GM21360 (cell line): ENCODE measurements around the gene ZNF148.
"Not testable (repeated sequence)": the region's sequence is repeated elsewhere in the genome, so short reads cannot be mapped to it uniquely, and the experiment has no call there.

Source experiments
- ATAC-seq: cut with Tn5 transposase; IDR thresholded peaks from one replicate; pipeline ENCODE4 v1.9.1; 2021; ENCODE audit warnings: mild to moderate bottlenecking, moderate library complexity; ENCODE audit not compliant: unreplicated experiment

Gene ZNF148

GRCh38 chr3:125375950-125376679 is 990 bp upstream of the ZNF148 start:
- ATAC-seq = no peak

DNA sequence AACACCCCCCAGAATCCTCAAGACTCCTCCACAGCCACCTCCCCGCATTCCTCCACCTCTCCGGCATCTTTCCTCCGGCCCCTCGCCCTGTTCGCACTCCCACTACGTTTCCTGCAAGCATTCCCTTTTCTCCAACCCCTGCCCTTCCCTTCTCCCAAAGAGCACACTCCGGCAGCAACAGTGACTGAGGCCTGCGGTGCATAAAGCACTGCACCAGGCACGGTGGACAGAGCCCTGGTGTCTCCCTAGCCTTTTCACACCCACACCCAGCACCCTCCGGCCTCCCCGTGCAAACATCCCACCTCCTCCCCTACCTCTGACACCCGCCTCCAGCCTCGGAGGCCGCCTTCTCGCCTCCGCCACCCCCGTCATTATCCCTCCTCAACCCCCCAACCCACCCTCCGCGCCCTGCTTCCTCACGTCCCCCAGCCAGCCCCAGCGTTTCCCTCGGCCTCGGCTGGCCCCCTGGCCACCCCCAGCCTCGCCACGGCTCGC is 577 bp downstream of the ZNF148 start:
- no peak for ATAC-seq

DNA sequence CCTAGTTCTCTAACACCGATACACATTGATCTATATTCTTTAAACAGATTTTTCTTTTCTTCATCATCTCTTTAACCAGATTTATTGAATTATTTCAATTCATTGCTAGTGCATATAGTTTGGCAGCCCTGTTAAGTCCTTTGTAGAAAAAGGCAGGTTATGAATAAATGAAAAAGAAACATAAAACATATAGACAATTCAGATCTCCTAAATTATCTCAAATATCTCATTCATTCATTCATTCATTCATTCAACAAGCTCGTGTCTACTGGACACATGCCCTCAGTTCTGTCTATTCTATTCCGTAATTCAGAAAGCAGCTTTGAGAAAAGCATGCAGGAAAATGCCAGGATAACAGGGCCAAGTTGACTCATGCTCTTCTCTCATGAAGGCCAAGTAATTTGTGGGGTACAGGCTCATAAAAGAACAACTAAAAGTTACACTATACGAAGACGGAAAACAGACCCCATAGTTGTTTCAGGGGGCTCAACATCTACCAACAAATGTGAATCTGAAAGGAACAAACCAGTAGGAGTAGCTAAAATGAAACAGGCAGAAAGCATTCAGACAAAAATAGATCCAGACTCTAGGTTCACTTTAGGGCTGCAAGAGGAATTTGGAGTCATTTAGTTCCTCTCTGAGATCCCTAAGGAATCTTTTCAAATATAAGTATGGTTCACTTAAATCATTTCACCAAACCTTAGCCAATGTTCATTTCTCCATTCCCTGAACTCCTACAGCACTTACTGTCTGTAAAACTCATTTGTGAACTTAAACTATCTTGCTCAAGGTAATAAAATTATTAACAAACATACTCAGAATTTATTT is 7.5 kb downstream of the ZNF148 start:
- no peak for ATAC-seq

DNA sequence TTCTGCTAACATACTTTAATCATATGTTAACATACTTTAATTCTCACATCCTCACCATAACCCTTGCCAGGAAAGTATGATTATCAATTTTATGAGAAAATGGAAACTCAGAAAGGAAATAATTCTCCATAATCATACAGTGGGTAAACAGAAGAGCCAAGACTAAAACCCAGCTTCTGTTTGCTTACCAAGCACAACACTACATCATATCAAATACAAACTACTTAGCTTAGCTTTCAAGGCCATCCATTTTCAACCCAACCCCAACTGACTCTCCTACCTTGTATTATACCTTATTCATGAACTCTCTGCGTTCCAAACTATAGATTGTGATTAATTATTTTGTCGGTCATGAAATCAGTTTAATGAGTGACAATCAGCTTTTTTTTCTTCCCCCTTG is 9.0 kb downstream of the ZNF148 start:
- no peak for ATAC-seq

DNA sequence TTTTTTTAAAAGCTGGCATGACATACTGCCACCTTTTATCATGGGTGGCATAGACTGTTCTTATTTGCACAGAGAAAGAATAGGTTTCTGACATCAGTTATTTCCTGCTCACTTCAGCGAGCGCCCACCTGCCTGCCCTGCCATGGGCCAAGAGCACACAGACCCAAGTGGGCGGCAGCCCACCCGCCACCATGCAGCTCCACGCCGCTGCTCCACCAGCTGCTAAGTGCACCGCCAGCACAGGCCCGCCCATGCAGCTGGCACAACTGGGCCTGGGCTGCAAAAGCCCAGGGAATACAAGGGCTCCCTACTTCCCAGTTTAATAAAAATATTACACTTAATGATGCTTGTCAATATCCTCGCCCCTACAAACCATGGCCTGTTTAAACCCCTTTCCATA is 15.4 kb downstream of the ZNF148 start:
- ATAC-seq = no peak

DNA sequence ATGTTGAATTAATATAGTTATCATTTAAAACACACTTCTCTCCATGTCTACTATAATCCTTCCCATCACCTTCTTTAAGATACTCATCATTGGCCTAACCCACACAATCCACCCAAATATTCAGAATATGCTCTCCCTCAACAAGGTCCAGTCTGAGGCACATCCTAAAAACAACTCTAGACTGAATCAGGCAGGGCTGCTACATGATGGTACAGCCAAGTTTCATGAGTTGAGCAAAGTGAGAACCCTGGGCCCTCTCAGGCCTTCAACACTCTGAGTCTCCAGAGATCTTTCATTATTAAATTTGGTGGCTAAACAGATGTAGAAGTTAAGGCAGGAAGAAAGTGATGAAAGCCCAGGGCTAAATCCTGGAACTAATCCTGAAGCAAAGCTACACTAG is 16.2 kb downstream of the ZNF148 start:
- ATAC-seq = no peak

DNA sequence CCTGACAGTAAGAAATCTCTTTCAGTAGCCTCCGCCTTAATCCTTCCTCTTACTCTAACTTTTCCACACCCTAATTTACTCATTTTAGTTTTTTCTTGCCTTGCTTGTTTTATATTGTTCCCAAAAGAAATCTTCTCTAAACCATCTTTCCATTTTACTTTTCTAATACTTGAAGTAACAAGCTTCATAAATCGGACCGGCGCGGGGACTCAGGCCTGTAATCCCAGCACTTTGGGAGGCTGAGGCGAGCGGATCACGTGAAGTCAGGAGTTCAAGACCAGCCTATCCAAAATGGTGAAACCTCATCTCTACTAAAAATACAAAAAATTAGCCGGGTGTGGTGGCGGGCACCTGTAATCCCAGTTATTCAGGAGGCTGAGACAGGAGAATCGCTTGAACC is 17.3 kb downstream of the ZNF148 start:
- ATAC-seq = no peak

- ATAC-seq = peak; percentile 55
Measured at GRCh38 chr3:125357032-125357658, 18.0 kb downstream of the ZNF148 start.

DNA sequence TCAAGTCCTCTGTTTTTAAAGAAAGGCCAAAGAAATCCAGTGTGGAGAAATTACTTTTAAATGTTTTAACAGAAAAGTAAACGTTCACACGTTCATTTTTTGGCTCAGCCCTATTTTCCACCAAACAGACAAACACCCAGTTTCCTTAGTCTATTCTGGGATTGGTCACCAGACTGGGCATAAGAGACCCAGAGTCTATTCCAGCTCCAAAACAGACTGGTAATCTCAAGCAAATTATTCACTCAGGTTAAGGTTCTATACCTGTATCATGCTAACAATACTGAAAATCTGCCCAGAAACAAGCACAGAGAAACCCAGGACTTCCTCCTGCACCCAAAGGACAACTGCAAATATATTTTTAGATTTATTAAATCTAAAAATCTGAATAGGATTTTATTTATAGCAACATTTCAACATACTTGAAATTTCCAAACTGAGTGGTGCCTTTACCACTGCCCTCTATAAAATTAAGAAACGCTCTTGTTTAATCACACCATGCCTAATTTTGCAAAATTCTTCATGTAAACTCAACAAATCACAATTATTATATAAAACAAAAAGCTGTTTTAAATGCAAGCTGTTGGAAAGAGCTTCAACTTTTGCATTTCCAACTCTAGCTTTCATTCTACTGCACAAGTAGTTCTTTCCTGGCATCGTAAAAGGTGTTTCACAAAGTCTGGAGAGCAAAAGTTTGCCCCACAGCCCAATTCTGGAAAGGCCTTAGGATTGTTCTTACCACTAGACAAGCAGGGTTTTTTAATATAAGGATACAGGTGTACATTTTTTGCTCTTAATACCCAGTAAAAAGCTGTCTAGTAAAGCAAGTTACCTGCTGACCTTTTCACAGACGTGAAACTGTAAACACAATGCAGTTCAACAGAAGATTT is 18.7 kb downstream of the ZNF148 start:
- no peak for ATAC-seq

GRCh38 chr3:125353659-125354058 is 21.5 kb downstream of the ZNF148 start:
- no peak for ATAC-seq

DNA sequence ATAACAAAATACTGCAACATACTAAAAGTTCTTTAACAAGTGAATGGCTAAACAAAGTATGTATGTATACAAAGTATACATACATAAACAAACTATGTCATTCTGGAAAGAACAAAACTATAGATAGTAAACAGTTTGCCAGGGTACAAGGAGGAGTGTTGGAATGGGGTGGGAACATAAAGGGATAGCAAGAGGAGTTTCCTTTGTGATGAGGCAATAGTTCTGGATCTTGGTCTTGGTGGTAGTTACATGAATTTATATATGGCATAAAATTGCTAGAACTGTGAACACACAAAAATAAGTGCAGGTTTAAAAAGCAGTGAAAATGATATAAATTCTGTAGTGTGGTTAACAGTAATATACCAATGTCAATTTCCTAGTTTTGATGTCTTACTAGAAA is 22.0 kb downstream of the ZNF148 start:
- no peak for ATAC-seq

DNA sequence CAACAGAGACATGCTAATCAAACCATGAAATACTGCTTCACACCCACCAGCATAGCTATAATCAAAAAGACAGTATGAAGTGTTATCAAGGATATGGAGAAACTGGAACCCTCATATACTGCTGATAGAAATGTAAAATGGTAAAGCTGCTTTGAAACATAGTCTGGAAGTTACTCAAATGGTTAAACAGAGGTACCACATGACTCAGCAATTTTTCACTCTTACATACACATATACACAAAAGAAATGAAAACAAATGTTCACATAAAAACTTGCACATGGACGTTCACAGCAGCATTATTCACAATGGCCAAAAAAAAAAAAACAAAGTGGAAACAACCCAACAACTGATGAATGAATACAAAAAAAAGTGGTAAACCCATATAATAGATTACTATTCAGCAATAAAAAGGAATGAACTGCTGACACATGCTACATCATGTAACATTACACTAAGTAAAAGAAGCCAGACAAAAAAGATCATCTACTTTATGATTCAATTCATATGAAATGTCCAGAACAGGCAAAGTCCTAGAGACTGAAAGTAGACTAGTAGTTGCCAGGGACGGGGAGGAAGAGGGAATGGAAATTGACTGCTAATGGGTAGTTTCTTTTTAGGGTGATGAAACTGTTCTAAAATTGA is 23.2 kb downstream of the ZNF148 start:
- no peak for ATAC-seq

DNA sequence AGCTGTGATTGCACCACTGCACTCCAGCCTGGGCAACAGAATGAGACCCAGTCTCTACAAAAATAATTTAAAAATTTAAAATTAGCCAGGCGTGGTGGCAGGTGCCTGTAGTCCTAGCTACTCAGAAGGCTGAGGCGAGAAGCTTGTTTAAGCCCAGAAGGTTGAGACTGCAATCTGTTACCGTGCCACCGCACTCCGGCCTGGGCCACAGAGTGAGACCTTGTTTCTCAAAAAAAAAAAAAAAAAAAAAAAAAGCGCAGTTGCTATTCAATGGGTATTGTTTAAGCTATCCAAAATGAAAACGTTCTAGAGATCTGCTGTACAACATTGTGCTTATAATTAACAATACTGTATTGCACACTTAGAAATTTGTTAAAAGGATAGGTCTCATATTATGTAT is 24.0 kb downstream of the ZNF148 start:
- ATAC-seq = no peak

DNA sequence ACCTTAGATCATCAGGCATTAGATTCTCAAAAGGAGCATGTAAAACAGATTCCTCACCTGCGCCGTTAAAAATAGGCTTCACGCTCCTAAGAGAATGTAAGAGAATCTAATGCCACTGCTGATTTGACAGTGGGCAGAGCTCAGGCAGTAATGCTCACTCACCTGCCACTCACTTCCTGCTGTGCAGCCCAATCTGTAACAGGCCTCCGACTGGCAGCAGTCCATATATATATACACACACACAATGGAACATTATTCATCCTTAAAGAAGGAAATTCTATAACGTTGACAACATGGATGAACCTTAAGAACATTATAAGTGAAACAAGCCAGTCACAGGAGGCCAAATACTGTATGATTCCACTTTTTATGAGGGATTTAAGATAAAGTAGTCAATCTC is 24.5 kb downstream of the ZNF148 start:
- ATAC-seq = no peak

- no peak for ATAC-seq
Measured at GRCh38 chr3:125349556-125350165, 25.5 kb downstream of the ZNF148 start.

DNA sequence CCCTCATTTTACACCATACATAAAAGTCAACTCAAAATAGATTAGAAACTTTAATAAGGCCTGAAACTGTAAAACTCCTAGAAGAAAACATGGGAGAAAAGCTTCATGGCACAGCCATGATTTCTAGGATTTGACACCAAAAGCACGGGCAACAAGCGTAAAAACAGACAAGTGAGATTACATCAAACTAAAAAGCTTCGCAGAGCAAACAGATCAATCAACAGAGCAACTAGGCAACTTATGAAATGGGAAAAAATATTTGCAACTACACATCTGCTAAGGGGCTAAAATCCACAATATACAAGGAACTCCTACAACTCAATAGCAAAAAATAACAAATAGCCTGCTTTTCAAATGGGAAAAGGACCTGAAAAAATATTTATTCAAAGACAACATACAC is 26.1 kb downstream of the ZNF148 start:
- no peak for ATAC-seq

- not testable (repeated sequence) for ATAC-seq
Measured at GRCh38 chr3:125343367-125343766, 31.8 kb downstream of the ZNF148 start.

GRCh38 chr3:125340121-125340520 is 35.0 kb downstream of the ZNF148 start:
- no peak for ATAC-seq

- no peak for ATAC-seq
Measured at GRCh38 chr3:125337506-125337905, 37.6 kb downstream of the ZNF148 start.
